Posterior cingulate gyrus (tissue), 11 donors: ENCODE results near the gene ROPN1B.

ENCODE experiments used
- DNase-seq, 10 donors: peaks; one replicate each; pipeline versions ENCODE4 v3.0.0 to v3.0.0-alpha.2; 2020 to 2021; ENCODE audit warnings: mixed read lengths in 3 of 10
- intact Hi-C: fragments of 100-400 bp; cut with DNase I; formaldehyde crosslinking; loops from one replicate; pipeline ENCODE4 v1.15.1; 2023

Gene ROPN1B

DNA sequence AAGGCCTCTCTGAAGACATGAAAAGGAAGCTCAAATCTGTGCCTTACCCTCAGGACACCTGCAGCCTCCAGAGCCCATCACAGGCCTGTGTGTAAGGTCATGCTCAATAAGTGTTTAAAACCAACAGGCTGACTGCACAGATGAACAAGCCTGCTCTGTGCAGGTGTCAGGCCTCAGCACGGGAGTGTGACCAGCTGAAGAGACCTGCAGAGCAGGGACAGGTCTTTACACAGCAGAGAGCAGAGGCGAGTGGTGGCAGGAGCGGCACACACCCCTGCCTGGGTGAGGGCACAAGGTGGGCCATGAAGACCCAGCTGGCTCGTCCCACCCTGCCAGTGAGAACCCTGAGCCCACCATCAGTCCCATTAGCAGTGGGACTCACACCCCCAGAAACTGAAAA lies 56.9 kb downstream of the ROPN1B start:
- intact Hi-C loops = no loop called here
- no peak for DNase-seq

- no peak for DNase-seq
- intact Hi-C loops = no loop called here
These were observed 57.3 kb downstream of the ROPN1B start for GRCh38 chr3:126026277-126026751.

DNA sequence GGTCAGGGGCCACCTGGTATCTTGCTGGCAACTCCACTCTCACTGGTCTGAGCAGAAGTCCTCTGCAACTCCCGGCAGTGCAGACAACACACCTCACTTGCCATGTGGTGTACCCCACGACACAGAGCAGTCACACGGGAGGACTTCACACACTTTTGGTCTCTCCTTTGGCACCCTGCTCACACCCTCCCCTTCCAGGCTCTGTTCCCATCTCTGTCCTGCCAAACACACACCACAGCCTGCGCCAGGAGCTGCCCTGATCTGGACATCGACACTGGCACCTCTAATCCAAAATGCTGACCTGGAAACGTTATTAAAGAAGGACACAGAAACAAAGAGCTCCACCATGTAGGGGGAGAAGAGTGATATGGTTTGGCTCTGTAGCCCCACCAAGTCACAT lies 57.8 kb downstream of the ROPN1B start:
- no peak for DNase-seq
- intact Hi-C loops = no loop called here

GRCh38 chr3:126028096-126028495 lies 59.1 kb downstream of the ROPN1B start:
- DNase-seq = no peak
- intact Hi-C loops = no loop called here

DNA sequence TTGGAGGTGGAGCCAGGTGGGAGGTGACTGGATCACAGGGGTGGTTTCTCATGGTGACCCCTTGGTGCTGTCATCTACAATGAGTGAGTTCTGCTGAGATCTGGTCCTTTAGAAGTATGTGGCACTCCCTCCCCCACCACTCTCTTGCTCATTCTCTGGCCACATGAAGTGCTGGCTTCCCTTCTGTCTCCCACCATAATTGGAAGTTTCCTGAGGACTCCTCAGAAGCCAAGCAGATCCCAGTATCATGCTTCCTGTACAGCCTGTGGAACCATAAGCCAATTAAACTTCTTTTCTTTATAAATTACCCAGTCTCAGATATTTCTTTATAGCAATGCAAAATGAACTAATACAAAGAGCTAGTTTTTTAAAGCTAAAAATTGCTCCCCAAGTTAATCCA lies 60.3 kb downstream of the ROPN1B start:
- intact Hi-C loops = no loop called here
- DNase-seq = no peak

- DNase-seq = no peak
- intact Hi-C loops = no loop called here
These were observed 61.5 kb downstream of the ROPN1B start for GRCh38 chr3:126030455-126030854.

- no peak for DNase-seq
- intact Hi-C loops = no loop called here
These were observed 63.0 kb downstream of the ROPN1B start for GRCh38 chr3:126031981-126032471.
